Kidney (tissue), 14 donors: ENCODE results near the gene OR6K3. TPM values are rescaled to one million over a fixed set of nuclear protein-coding genes. Genes with fewer than 3 reads are reported as not detected.

Source experiments
- DNase-seq, 5 donors: peaks; one replicate each; pipeline ENCODE4 v3.0.0-alpha.2; 2013 to 2020
- FAIRE-seq: peaks from 2 replicates; lab custom pipeline; 2012; peaks lifted over from hg19 to GRCh38; lab: Jason Lieb, UNC
- H3K27ac ChIP-seq, 2 donors: one replicate each; pipeline ENCODE4 v1.7.0; 2013; ENCODE audit warnings: low read depth in 2 of 2, low read length in 2 of 2, inconsistent platforms in 1 of 2
- H3K27me3 ChIP-seq: one replicate; pipeline ENCODE4 v1.7.1; 2013; ENCODE audit warnings: low read length, inconsistent platforms; ENCODE audit not compliant: control insufficient read depth, insufficient read depth
- H3K36me3 ChIP-seq, 3 donors: one replicate each; pipeline versions ENCODE4 v1.7.0 to v1.7.1; 2013; ENCODE audit warnings: low read length in 3 of 3, control low read depth in 1 of 3, inconsistent platforms in 1 of 3; ENCODE audit not compliant: insufficient read depth in 3 of 3, control insufficient read depth in 2 of 3
- H3K4me1 ChIP-seq, 3 donors: one replicate each; pipeline versions ENCODE4 v1.7.0 to v1.7.1; 2013; ENCODE audit warnings: low read length in 3 of 3, inconsistent platforms in 1 of 3, low read depth in 1 of 3; ENCODE audit not compliant: control insufficient read depth in 2 of 3, insufficient read depth in 2 of 3
- H3K4me3 ChIP-seq, 3 donors: one replicate each; pipeline versions ENCODE4 v1.7.0 to v1.8.1; 2013; ENCODE audit warnings: low read length in 3 of 3, control low read depth in 1 of 3, inconsistent platforms in 1 of 3
- H3K9ac ChIP-seq, 3 donors: one replicate each; pipeline versions ENCODE4 v1.7.0 to v1.7.1; 2013; ENCODE audit warnings: low read length in 3 of 3, control low read depth in 1 of 3, inconsistent platforms in 1 of 3
- H3K9me3 ChIP-seq, 3 donors: one replicate each; pipeline versions ENCODE4 v1.7.0 to v1.7.1; 2013; ENCODE audit warnings: low read length in 3 of 3, control low read depth in 1 of 3, inconsistent platforms in 1 of 3; ENCODE audit not compliant: control insufficient read depth in 2 of 3, insufficient read depth in 1 of 3
- intact Hi-C: fragments of 100-400 bp; cut with DNase I; formaldehyde crosslinking; loops from one replicate; pipeline ENCODE4 v1.11.1; 2022
- polyA plus RNA-seq: library from polyadenylated mRNA; stranded (reverse); fragments of 350-450 nt; fragmentation: Illumina TruSeq; extraction: RNeasy Lipid Tissue Mini Kit (QIAGEN cat#74804); gene quantifications from one replicate; pipeline ENCODE4 v1.2.3, GENCODE V29; 2014; ENCODE audit warnings: low read depth, low replicate concordance; ENCODE audit not compliant: insufficient read depth
- total RNA-seq: library from RNA; stranded (reverse); fragmentation: NEBNext Ultra II Directional; extraction: Animal tissue kit (Norgen Biotek cat#: 25700); gene quantifications from one replicate; pipeline ENCODE4 v1.2.1, GENCODE V29; 2021
- TF ChIP-seq, protein P1 (sequence below): IDR thresholded peaks from 3 replicates; pipeline ENCODE4 v1.5.1; 2012; ENCODE audit warnings: mild to moderate bottlenecking, moderate library complexity, borderline replicate concordance; ENCODE audit not compliant: insufficient read depth; ENCODE audit errors: extremely low read depth
- donor health status: control.
- donor health status: control.
- donor health status: control.
- donor health status: control.
- donor health status: control.
- donor health status: DM: yes; HTN: yes; CAD: no.
- donor health status: Normal renal cell carcinoma (clear cell type).

Gene OR6K3
- total and polyA plus RNA-seq, 2 donors from 2014 or later, result not detected

DNA sequence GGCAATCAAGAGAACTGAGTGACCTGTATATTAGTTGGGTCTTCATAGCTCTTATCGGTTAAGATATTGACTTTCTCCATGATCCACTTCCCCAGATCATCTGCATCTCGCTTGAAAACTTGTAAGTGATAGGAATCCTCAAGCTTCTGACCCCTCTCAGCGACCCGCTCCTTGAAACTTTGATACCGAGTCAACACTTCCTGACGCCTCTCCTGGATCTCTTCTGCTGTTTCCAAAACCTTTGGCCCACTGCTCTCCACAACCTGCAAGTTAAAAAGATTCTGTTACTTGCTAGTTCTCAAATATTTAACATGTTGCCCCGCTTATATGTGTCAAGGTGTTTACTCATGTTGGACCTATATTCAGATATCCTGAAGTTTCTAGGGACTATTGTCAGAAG is 35.4 kb downstream of the OR6K3 start:
- Histone ChIP-seq H3K27ac (no peak overlapping the region), H3K27me3 (no peaks in the 10 kb centered on the region), H3K36me3 (no peaks in the 10 kb centered on the region), H3K4me1 (no peaks in the 10 kb centered on the region), H3K9ac (no peak overlapping the region), H3K9me3 (no peaks in the 10 kb centered on the region), H3K4me3 (no peak overlapping the region)
- intact Hi-C loops, result no loop called here
- TF ChIP-seq, protein P1, sequence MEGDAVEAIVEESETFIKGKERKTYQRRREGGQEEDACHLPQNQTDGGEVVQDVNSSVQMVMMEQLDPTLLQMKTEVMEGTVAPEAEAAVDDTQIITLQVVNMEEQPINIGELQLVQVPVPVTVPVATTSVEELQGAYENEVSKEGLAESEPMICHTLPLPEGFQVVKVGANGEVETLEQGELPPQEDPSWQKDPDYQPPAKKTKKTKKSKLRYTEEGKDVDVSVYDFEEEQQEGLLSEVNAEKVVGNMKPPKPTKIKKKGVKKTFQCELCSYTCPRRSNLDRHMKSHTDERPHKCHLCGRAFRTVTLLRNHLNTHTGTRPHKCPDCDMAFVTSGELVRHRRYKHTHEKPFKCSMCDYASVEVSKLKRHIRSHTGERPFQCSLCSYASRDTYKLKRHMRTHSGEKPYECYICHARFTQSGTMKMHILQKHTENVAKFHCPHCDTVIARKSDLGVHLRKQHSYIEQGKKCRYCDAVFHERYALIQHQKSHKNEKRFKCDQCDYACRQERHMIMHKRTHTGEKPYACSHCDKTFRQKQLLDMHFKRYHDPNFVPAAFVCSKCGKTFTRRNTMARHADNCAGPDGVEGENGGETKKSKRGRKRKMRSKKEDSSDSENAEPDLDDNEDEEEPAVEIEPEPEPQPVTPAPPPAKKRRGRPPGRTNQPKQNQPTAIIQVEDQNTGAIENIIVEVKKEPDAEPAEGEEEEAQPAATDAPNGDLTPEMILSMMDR, result no peak
- DNase-seq (no peak), FAIRE-seq (no peak)

DNA sequence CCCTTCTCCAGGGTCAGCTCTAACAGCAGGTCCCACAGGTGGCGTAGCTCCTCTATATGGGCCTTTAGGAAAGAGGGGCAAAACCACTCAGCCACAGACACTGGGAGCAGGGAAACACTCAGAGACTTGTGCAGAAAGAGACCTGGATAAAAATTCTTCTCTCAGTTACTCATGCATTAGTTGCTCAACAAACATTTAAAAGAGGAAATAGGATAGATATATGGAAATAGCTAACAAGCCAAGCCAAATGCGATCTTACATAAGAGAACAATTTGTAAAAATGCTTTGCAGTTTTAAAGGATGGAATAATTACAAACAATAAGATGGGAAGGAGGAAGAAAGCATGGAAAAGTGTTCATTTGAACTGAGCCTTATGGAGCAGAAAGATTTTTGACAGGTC is 38.9 kb downstream of the OR6K3 start:
- no peaks in the 10 kb centered on the region for H3K27me3 ChIP-seq
- FAIRE-seq (no peak), DNase-seq (no peak)
- H3K9ac ChIP-seq, result no peak overlapping the region
- H3K27ac ChIP-seq, result no peak overlapping the region
- H3K36me3 ChIP-seq, result no peaks in the 10 kb centered on the region
- no peaks in the 10 kb centered on the region for H3K4me1 ChIP-seq
- intact Hi-C loops, result no loop called here
- H3K4me3 ChIP-seq, result no peak overlapping the region
- TF ChIP-seq, protein P1, result no peak
- H3K9me3 ChIP-seq, result no peaks in the 10 kb centered on the region

DNA sequence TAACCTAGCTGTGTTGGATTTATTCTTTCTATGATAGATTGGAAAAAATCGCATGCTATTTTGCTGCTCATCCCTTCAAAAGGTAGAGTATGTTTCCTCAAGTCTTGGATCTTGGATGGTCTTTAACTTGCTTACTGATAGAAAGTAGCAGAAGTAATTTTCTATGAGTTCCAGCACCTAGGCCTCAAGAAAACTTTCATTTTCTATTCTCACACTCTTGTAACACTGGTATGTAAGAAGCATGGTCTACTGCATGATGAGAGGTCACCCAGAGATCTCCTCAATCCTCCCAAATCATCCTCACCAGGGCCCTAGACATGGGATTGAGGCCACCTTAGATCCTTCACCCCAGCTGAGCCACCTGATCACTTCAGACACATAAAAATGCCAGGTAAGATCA is 41.2 kb downstream of the OR6K3 start:
- DNase-seq, result no peak
- intact Hi-C loops, result no loop called here
- TF ChIP-seq, protein P1, result no peak

More for the DNA sequence above, 41.2 kb downstream of the OR6K3 start:
- Histone ChIP-seq H3K9ac (no peak overlapping the region), H3K4me1 (no peaks in the 10 kb centered on the region), H3K27me3 (no peaks in the 10 kb centered on the region), H3K4me3 (no peak overlapping the region), H3K27ac (no peak overlapping the region), H3K9me3 (no peaks in the 10 kb centered on the region), H3K36me3 (no peaks in the 10 kb centered on the region)
- FAIRE-seq, result no peak
